Lower leg skin (tissue), 4 donors: ENCODE results near the gene TOMM20. TPM values are rescaled to one million over a fixed set of nuclear protein-coding genes. Genes with fewer than 3 reads are reported as not detected.

Experiments used
- DNase-seq, 2 donors: peaks; one replicate each; pipeline ENCODE4 v3.0.0-alpha.2; 2019; ENCODE audit warnings: low spot score in 2 of 2
- H3K4me3 ChIP-seq: fragments of 200-600 bp; sonication (generic); 2 replicates; pipeline ENCODE4 v1.5.1; 2017; ENCODE audit warnings: mild to moderate bottlenecking, low read depth; ENCODE audit not compliant: poor library complexity, severe bottlenecking
- CTCF ChIP-seq, 3 donors: fragments of 450-650 bp; IDR thresholded peaks; one replicate each; pipeline ENCODE4 v1.5.1; 2016; ENCODE audit warnings: antibody characterized with exemption in 3 of 3, mild to moderate bottlenecking in 3 of 3, moderate library complexity in 2 of 3
- POLR2A ChIP-seq, 2 donors: fragments of 450-650 bp; IDR thresholded peaks; one replicate each; pipeline ENCODE4 v1.6.1; 2016 to 2017; ENCODE audit warnings: antibody characterized with exemption in 2 of 2, mild to moderate bottlenecking in 1 of 2, moderate library complexity in 1 of 2
- WGBS, 2 donors: methylation state at CpG; one replicate each; pipeline ENCODE4 v1.1.5; 2018; 5-methylcytosine and 5-hydroxymethylcytosine counted together
- intact Hi-C: fragments of 100-400 bp; cut with DNase I; formaldehyde crosslinking; loops from one replicate; pipeline ENCODE4 v1.15.0; 2023; ENCODE audit warnings: low total_unique reads
- total RNA-seq, 4 donors: library from RNA; depleted of rRNA; stranded (reverse); fragments of >200 nt; gene quantifications; one replicate each; pipeline ENCODE4 v1.1.0, GENCODE V29; 2016

TOMM20 gene
- total RNA-seq, 4 donors from 2014 or later, result 69.4 to 121 (median 112) TPM

GRCh38 chr1:235133086-235133485, 4.4 kb upstream of the TOMM20 start:
- intact Hi-C loops, result no loop called here

GRCh38 chr1:235131961-235132360, 3.3 kb upstream of the TOMM20 start:
- DNase-seq, result no peak
- 80 to 89% methylated on average over 6 of the region's 6 CpGs for WGBS, 2 donors
- no peak overlapping the region for H3K4me3 ChIP-seq
- TF ChIP-seq CTCF (IDR thresholded peaks at IDR 0.05) (no peak), POLR2A (IDR thresholded peaks at IDR 0.05) (no peak)
- intact Hi-C loops, result no loop called here

More at GRCh38 chr1:235133086-235133485, 4.4 kb upstream of the TOMM20 start:
- DNase-seq, result no peak
- 66 to 71% methylated on average over 3 of the region's 3 CpGs for WGBS, 2 donors
- no peak for TF ChIP-seq CTCF (IDR thresholded peaks at IDR 0.05)
- no peak for TF ChIP-seq POLR2A (IDR thresholded peaks at IDR 0.05)
- no peak overlapping the region for H3K4me3 ChIP-seq

GRCh38 chr1:235130766-235131270, 2.2 kb upstream of the TOMM20 start:
- intact Hi-C loops, result no loop called here
- no peak overlapping the region for H3K4me3 ChIP-seq
- TF ChIP-seq CTCF (IDR thresholded peaks at IDR 0.05), result no peak
- no peak for TF ChIP-seq POLR2A (IDR thresholded peaks at IDR 0.05)
- 84 to 86% methylated on average over 7 of the region's 7 CpGs for WGBS, 2 donors
- no peak for DNase-seq

GRCh38 chr1:235129774-235130570, 1.3 kb upstream of the TOMM20 start:
- 85 to 94% methylated on average over 4 of the region's 4 CpGs for WGBS, 2 donors
- no peak for TF ChIP-seq POLR2A (IDR thresholded peaks at IDR 0.05)
- no peak for TF ChIP-seq CTCF (IDR thresholded peaks at IDR 0.05)
- intact Hi-C loops, result no loop called here
- no peak overlapping the region for H3K4me3 ChIP-seq
- DNase-seq, result no peak

- WGBS, 2 donors, result 1 to 2% methylated on average over 33 to 35 of the region's 35 CpGs
Observed at GRCh38 chr1:235127732-235128455, 743 bp downstream of the TOMM20 start.

More at GRCh38 chr1:235127732-235128455, 743 bp downstream of the TOMM20 start:
- peak overlapping the region; percentile 94 for H3K4me3 ChIP-seq
- TF ChIP-seq POLR2A (IDR thresholded peaks at IDR 0.05) (no peak), CTCF (IDR thresholded peaks at IDR 0.05) (no peak)
- intact Hi-C loops, result no loop called here
- no peak for DNase-seq
